Measurements from ENCODE around the gene OCIAD1.

DNA sequence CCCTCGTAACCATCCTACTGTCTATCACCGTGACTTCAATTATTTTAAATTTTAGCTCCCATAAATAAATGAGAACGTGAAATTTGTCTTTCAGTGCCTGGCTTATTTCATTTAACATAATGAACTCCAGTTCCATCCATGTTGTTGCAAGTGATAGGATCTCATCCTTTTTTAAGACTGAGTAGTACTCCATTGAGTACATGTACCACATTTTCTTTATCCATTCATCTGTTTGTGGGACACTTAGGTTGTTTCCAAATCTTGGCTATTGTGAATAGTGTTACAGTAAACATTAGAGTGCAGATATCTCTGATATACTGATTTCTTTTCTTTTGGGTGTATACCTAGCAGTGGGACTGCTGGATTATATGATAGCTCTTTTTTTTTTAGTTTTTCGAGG lies 32.8 kb downstream of the OCIAD1 start:
- TF ChIP-seq POLR2AphosphoS5 (IDR thresholded peaks at IDR 0.05), result no peak
- TF ChIP-seq, protein P1, sequence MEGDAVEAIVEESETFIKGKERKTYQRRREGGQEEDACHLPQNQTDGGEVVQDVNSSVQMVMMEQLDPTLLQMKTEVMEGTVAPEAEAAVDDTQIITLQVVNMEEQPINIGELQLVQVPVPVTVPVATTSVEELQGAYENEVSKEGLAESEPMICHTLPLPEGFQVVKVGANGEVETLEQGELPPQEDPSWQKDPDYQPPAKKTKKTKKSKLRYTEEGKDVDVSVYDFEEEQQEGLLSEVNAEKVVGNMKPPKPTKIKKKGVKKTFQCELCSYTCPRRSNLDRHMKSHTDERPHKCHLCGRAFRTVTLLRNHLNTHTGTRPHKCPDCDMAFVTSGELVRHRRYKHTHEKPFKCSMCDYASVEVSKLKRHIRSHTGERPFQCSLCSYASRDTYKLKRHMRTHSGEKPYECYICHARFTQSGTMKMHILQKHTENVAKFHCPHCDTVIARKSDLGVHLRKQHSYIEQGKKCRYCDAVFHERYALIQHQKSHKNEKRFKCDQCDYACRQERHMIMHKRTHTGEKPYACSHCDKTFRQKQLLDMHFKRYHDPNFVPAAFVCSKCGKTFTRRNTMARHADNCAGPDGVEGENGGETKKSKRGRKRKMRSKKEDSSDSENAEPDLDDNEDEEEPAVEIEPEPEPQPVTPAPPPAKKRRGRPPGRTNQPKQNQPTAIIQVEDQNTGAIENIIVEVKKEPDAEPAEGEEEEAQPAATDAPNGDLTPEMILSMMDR (IDR thresholded peaks at IDR 0.05), result no peak
